ENCODE results near the gene ATF7. TPM values are rescaled to one million over a fixed set of nuclear protein-coding genes. Genes with fewer than 3 reads are reported as not detected.

ATF7 gene
- total and polyA plus RNA-seq, 9 of the 15 experiments (the other 6 are each of a cell fraction or from before 2014, with no cell fraction given): 10.6 to 30.4 (median 20.7) TPM

DNA sequence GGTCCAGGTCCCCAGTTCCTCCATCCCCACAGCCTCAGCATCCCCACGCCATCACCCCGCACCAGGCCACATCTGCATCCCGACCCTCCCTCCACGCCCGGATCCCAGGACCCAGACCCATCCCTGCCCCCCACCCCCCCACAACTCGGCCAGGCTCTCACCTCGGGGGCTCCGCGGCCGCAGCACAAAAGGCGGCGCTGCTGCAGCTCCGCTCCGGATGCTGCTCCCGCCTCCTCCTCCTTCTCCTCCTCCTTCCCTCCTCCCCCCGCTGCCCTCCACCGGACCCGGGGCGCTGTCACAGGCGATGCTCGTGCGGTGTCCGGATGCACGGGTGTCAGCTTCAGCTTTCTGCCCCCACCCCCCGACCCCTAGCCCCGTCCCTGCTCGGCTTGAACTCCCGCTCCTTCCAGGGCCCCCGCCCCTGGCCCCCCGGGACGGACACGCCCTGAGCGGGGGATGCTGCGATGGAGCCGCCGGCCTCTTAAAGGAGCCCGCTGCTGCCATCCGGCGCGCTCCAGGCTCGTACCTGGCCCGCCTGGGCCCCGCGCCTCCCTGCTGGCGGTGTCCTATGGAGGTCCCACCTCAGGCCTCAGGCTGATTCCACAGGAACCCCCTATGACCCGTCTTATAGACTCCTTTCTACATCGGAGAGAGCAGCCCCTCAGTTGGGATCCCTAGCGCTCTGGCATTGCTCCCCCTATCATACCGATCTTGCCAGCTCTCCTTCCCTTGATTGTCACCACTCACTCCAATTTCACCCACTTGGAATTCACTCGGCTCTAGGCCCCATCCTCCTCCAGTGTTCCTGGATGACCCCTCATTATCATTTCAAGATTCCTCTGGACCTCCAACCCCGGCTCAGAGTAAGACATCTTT lies 126.7 kb downstream of the ATF7 start, which contains the start of gene MAP3K12:
Gene MAP3K12, minus strand, starts transcription at position 193 of the 876 bp plus-strand sequence. CDS start 12,067 bp downstream, outside the sequence.
- H3K27ac ChIP-seq (ENCODE audit: extremely low read depth, low read depth, low read length): peak within 1 kb of the TSS; percentile 97
- 2% methylated on average over 30 of the region's 51 CpGs for WGBS (ENCODE audit: insufficient coverage, low coverage, missing lambda C conversion rate)
- H3K27me3 ChIP-seq (ENCODE audit: control insufficient read depth in 2 of 2, insufficient read depth in 2 of 2, low read length in 2 of 2): no peaks in the 10 kb centered on the region
- DNase-seq (ENCODE audit: extremely low read depth in 1 of 4, low spot score in 3 of 4) (peak; percentile 47 to 76 (median 54)), ATAC-seq (peak; percentile 41), FAIRE-seq (no peak)
- H3K9me3 ChIP-seq (replicated peaks; ENCODE audit: control insufficient read depth, insufficient read depth, low read depth, low read length): no peaks in the 10 kb centered on the region
- intact Hi-C loops (cut with micrococcal nuclease): loop anchor here (10.0 kb wide), 1 partner anchor 435 kb away; no protein-coding TSS in a partner anchor
- H3K36me3 ChIP-seq (ENCODE audit: control insufficient read depth, insufficient read depth, low read length): peaks cover 14% of the 10 kb centered on the region; the same call in 2 of the 3 replicates
- H3K4me2 ChIP-seq (ENCODE audit: insufficient read depth, low read length): peak within 1 kb of the TSS; percentile 87
- peak within 1 kb of the TSS; percentile 79 for H3K4me3 ChIP-seq
- H3K4me1 ChIP-seq (replicated peaks in 1 of 2; ENCODE audit: control insufficient read depth in 2 of 2, insufficient read depth in 2 of 2, low read length in 2 of 2): peaks cover 40 to 44% of the 10 kb centered on the region in 2 experiments; a peak in 4 of 5 replicates
- no TSS peak for BruUV-seq (replicated peaks)
- no peaks in the 10 kb centered on the region for H3K9me1 ChIP-seq (ENCODE audit: control insufficient read depth, insufficient read depth, low read length)
- H3K9ac ChIP-seq (ENCODE audit: insufficient read depth in 1 of 2, low read depth in 2 of 2, low read length in 2 of 2): peak within 1 kb of the TSS; percentile 89 to 97
- CTCF ChIA-PET (ENCODE audit: low intra/inter-chr PET ratio): no interaction called here
- POLR2A ChIA-PET: interaction anchor here (0.6 to 1.1 kb wide), 5 partner anchors 9 to 28 kb away, joined by 3 to 4 read pairs (median 3); no protein-coding TSS in a partner anchor
- peaks cover 27% of the 10 kb centered on the region for H3K79me2 ChIP-seq (ENCODE audit: control insufficient read depth, insufficient read depth, low read length)
- H2AFZ ChIP-seq (ENCODE audit: low read depth, low read length): peak within 1 kb of the TSS; percentile 58; the same call in 1 of the 2 replicates
- in situ Hi-C loops (cut with MboI): loop anchor here (10.0 kb wide), 1 partner anchor 175 kb away; the partner anchor contains the start of gene AAAS
- H4K20me1 ChIP-seq (replicated peaks; ENCODE audit: control insufficient read depth, insufficient read depth, low read length): no peaks in the 10 kb centered on the region
- TF ChIP-seq EP400 (IDR thresholded peaks at IDR 0.05) (peak; percentile 8; the same call in 1 of the 2 replicates), ZNF197 (CRISPR knock-in tag; IDR thresholded peaks at IDR 0.05; ENCODE audit: low read depth) (peak; percentile 58; the same call in 1 of the 2 replicates), SMAD3 (CRISPR knock-in tag; conservative IDR thresholded peaks at IDR 0.05) (no peak), ZC3H11A (IDR thresholded peaks at IDR 0.05; ENCODE audit: low read depth, low read length) (no peak), NEUROD1 (IDR thresholded peaks at IDR 0.05; ENCODE audit: borderline replicate concordance, low read depth, low read length, partially characterized antibody) (no peak), ZNF146 (CRISPR knock-in tag; IDR thresholded peaks at IDR 0.05; ENCODE audit: unreplicated experiment) (no peak), NCOA2 (IDR thresholded peaks at IDR 0.05; ENCODE audit: partially characterized antibody in 2 of 2) (no peak), ZBTB7A (IDR thresholded peaks at IDR 0.05; ENCODE audit: borderline replicate concordance, control insufficient read depth, low read depth, low read length) (peak; percentile 70; the same call in 1 of the 2 replicates), ARID1B (IDR thresholded peaks at IDR 0.05) (no peak), ZNF224 (CRISPR knock-in tag; IDR thresholded peaks at IDR 0.05) (no peak), RBM14 (IDR thresholded peaks at IDR 0.05; ENCODE audit: borderline replicate concordance, insufficient read depth, low read depth, low read length) (no peak), YY1 (IDR thresholded peaks at IDR 0.05; ENCODE audit: borderline replicate concordance in 1 of 3, control insufficient read depth in 1 of 3, extremely low read depth in 1 of 3, insufficient read depth in 3 of 3, insufficient read length in 1 of 3, insufficient replicate concordance in 2 of 3, low read depth in 1 of 3, low read length in 2 of 3) (no peak)
- TF ChIP-seq, protein P1, sequence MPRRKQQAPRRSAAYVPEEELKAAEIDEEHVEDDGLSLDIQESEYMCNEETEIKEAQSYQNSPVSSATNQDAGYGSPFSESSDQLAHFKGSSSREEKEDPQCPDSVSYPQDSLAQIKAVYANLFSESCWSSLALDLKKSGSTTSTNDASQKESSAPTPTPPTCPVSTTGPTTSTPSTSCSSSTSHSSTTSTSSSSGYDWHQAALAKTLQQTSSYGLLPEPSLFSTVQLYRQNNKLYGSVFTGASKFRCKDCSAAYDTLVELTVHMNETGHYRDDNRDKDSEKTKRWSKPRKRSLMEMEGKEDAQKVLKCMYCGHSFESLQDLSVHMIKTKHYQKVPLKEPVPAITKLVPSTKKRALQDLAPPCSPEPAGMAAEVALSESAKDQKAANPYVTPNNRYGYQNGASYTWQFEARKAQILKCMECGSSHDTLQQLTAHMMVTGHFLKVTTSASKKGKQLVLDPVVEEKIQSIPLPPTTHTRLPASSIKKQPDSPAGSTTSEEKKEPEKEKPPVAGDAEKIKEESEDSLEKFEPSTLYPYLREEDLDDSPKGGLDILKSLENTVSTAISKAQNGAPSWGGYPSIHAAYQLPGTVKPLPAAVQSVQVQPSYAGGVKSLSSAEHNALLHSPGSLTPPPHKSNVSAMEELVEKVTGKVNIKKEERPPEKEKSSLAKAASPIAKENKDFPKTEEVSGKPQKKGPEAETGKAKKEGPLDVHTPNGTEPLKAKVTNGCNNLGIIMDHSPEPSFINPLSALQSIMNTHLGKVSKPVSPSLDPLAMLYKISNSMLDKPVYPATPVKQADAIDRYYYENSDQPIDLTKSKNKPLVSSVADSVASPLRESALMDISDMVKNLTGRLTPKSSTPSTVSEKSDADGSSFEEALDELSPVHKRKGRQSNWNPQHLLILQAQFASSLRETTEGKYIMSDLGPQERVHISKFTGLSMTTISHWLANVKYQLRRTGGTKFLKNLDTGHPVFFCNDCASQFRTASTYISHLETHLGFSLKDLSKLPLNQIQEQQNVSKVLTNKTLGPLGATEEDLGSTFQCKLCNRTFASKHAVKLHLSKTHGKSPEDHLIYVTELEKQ (CRISPR knock-in tag; IDR thresholded peaks at IDR 0.05): no peak
- TF ChIP-seq, protein P2, sequence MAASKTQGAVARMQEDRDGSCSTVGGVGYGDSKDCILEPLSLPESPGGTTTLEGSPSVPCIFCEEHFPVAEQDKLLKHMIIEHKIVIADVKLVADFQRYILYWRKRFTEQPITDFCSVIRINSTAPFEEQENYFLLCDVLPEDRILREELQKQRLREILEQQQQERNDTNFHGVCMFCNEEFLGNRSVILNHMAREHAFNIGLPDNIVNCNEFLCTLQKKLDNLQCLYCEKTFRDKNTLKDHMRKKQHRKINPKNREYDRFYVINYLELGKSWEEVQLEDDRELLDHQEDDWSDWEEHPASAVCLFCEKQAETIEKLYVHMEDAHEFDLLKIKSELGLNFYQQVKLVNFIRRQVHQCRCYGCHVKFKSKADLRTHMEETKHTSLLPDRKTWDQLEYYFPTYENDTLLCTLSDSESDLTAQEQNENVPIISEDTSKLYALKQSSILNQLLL (CRISPR knock-in tag; IDR thresholded peaks at IDR 0.05; ENCODE audit: borderline replicate concordance): no peak

All from K562 (cell line).